ENCODE results near the gene ATPAF2.

Gene ATPAF2

GRCh38 chr17:18031955-18032354 lies 7.0 kb downstream of the ATPAF2 start:
- no peak overlapping the region for H3K4me3 ChIP-seq (ENCODE audit: low read depth, low read length)
- DNase-seq (ENCODE audit: low read depth): no peak
- TF ChIP-seq CTCF (IDR thresholded peaks at IDR 0.05; ENCODE audit: control insufficient read depth, extremely low read depth, insufficient read depth): no peak

GRCh38 chr17:18028952-18029540 lies 9.9 kb downstream of the ATPAF2 start:
- H3K4me3 ChIP-seq (ENCODE audit: low read depth, low read length): no peak overlapping the region
- DNase-seq (ENCODE audit: low read depth): no peak
- no peak for TF ChIP-seq CTCF (IDR thresholded peaks at IDR 0.05; ENCODE audit: control insufficient read depth, extremely low read depth, insufficient read depth)

GRCh38 chr17:18028114-18028951 lies 10.6 kb downstream of the ATPAF2 start:
- no peak overlapping the region for H3K4me3 ChIP-seq (ENCODE audit: low read depth, low read length)
- DNase-seq (ENCODE audit: low read depth): no peak
- no peak for TF ChIP-seq CTCF (IDR thresholded peaks at IDR 0.05; ENCODE audit: control insufficient read depth, extremely low read depth, insufficient read depth)

GRCh38 chr17:18027280-18027679 lies 11.7 kb downstream of the ATPAF2 start:
- H3K4me3 ChIP-seq (ENCODE audit: low read depth, low read length): no peak overlapping the region
- no peak for TF ChIP-seq CTCF (IDR thresholded peaks at IDR 0.05; ENCODE audit: control insufficient read depth, extremely low read depth, insufficient read depth)
- DNase-seq (ENCODE audit: low read depth): no peak

GRCh38 chr17:18025945-18026776 lies 12.8 kb downstream of the ATPAF2 start:
- TF ChIP-seq CTCF (IDR thresholded peaks at IDR 0.05; ENCODE audit: control insufficient read depth, extremely low read depth, insufficient read depth): no peak
- no peak for DNase-seq (ENCODE audit: low read depth)
- no peak overlapping the region for H3K4me3 ChIP-seq (ENCODE audit: low read depth, low read length)

- DNase-seq (ENCODE audit: low read depth): no peak
- H3K4me3 ChIP-seq (ENCODE audit: low read depth, low read length): no peak overlapping the region
- no peak for TF ChIP-seq CTCF (IDR thresholded peaks at IDR 0.05; ENCODE audit: control insufficient read depth, extremely low read depth, insufficient read depth)
Observed at GRCh38 chr17:18025241-18025944, 13.6 kb downstream of the ATPAF2 start.
